PC-3 (cell line): ENCODE measurements around the gene TTYH1. TPM values are rescaled to one million over a fixed set of nuclear protein-coding genes. Genes with fewer than 3 reads are reported as not detected.

Source experiments
- ATAC-seq: fragments of 200-7000 bp; cut with Tn5 transposase; 2 replicates; pipeline ENCODE4 v1.9.1; 2020; ENCODE audit warnings: mild to moderate bottlenecking, moderate library complexity
- BruUV-seq: library from RNA; stranded (reverse); fragments of 400-500 nt; replicated peaks from 2 replicates; lab custom pipeline; 2021; lab: Mats Ljungman, UMichigan
- CTCF ChIA-PET: fragments of 300-600 bp; sonication (Branson Sonifier 250); formaldehyde crosslinking; loops from one replicate; lab custom pipeline; 2022; ENCODE audit warnings: antibody characterized with exemption; lab: Charles Lee
- POLR2A ChIA-PET: fragments of 300-600 bp; sonication (Branson Sonifier 250); formaldehyde crosslinking; loops from one replicate; lab custom pipeline; 2022; ENCODE audit warnings: antibody characterized with exemption; ENCODE audit not compliant: unreplicated experiment; lab: Charles Lee
- DNase-seq: peaks from one replicate; pipeline ENCODE4 v3.0.0-alpha.2; 2015
- H2AFZ ChIP-seq: fragments of 300-600 bp; sonication (generic); 2 replicates; pipeline ENCODE4 v1.6.0; 2016; ENCODE audit warnings: antibody characterized with exemption, low read length
- H3F3A ChIP-seq: fragments of 300-600 bp; sonication (generic); one replicate; pipeline ENCODE4 v1.6.0; 2017; ENCODE audit warnings: antibody characterized with exemption, low read length, control low read depth, mild to moderate bottlenecking; ENCODE audit not compliant: unreplicated experiment
- H3K27ac ChIP-seq: fragments of 300-600 bp; sonication (generic); 2 replicates; pipeline ENCODE4 v1.5.1; 2016; ENCODE audit warnings: mild to moderate bottlenecking, low read length
- H3K27me3 ChIP-seq: fragments of 300-600 bp; sonication (generic); 2 replicates; pipeline ENCODE4 v1.6.1; 2016; ENCODE audit warnings: low read length, mixed read lengths
- H3K36me3 ChIP-seq: fragments of 300-600 bp; sonication (generic); 2 replicates; pipeline ENCODE4 v1.6.1; 2016; ENCODE audit warnings: low read depth, mixed run types, low read length, mixed read lengths
- H3K4me1 ChIP-seq: fragments of 300-600 bp; sonication (generic); 2 replicates; pipeline ENCODE4 v1.5.1; 2016; ENCODE audit warnings: low read length; ENCODE audit not compliant: insufficient read depth
- H3K4me2 ChIP-seq: fragments of 300-600 bp; sonication (generic); 2 replicates; pipeline ENCODE4 v1.6.0; 2016; ENCODE audit warnings: low read length
- H3K4me3 ChIP-seq: fragments of 300-600 bp; sonication (generic); 2 replicates; pipeline ENCODE4 v1.5.1; 2016; ENCODE audit warnings: mild to moderate bottlenecking, low read length, mixed read lengths
- H3K79me2 ChIP-seq: fragments of 300-600 bp; sonication (generic); 2 replicates; pipeline ENCODE4 v1.6.1; 2017; ENCODE audit warnings: low read length, mixed read lengths
- H3K9ac ChIP-seq: fragments of 300-600 bp; sonication (generic); 2 replicates; pipeline ENCODE4 v1.6.0; 2016; ENCODE audit warnings: mild to moderate bottlenecking, low read length
- H3K9me2 ChIP-seq: fragments of 300-600 bp; sonication (generic); replicated peaks from 2 replicates; pipeline ENCODE4 v1.6.1; 2016; ENCODE audit warnings: mixed run types, low read length, mixed read lengths
- H3K9me3 ChIP-seq: fragments of 300-600 bp; sonication (generic); 2 replicates; pipeline ENCODE4 v1.6.1; 2016; ENCODE audit warnings: low read length, mixed read lengths
- H4K20me1 ChIP-seq: fragments of 300-600 bp; sonication (generic); 2 replicates; pipeline ENCODE4 v1.6.1; 2016; ENCODE audit warnings: low read length, mixed read lengths
- CTCF ChIP-seq: fragments of 300-600 bp; sonication (generic); conservative IDR thresholded peaks from 2 replicates; pipeline ENCODE4 v1.5.1; 2017; ENCODE audit warnings: antibody characterized with exemption, low read depth, mild to moderate bottlenecking, low read length
- EZH2 ChIP-seq: fragments of 300-600 bp; sonication (generic); IDR thresholded peaks from one replicate; pipeline ENCODE4 v1.6.1; 2017; ENCODE audit warnings: antibody characterized with exemption, mild to moderate bottlenecking, low read length; ENCODE audit not compliant: unreplicated experiment
- EZH2phosphoT487 ChIP-seq: fragments of 300-600 bp; sonication (generic); IDR thresholded peaks from 2 replicates; pipeline ENCODE4 v1.6.1; 2018; ENCODE audit warnings: mild to moderate bottlenecking, antibody characterized with exemption, low read length, borderline replicate concordance
- intact Hi-C: fragments of 100-400 bp; cut with micrococcal nuclease; formaldehyde crosslinking; loops from 2 replicates; pipeline ENCODE4 v1.9.0; 2023
- total RNA-seq: library from RNA; depleted of rRNA; stranded (reverse); fragments of >200 nt; gene quantifications from 2 replicates; pipeline ENCODE4 v1.2.3, GENCODE V29; 2014

Gene TTYH1
- total RNA-seq, 1 experiment from 2014 or later: 1.1 TPM

GRCh38 chr19:54434873-54435214 is 19.6 kb downstream of the TTYH1 start:
- Histone ChIP-seq H4K20me1 (no peaks in the 10 kb centered on the region), H3K9me3 (no peaks in the 10 kb centered on the region), H3K27me3 (no peaks in the 10 kb centered on the region), H3K36me3 (no peaks in the 10 kb centered on the region), H2AFZ (no peak overlapping the region), H3K4me3 (no peak overlapping the region), H3K9ac (no peak overlapping the region), H3F3A (no peaks in the 10 kb centered on the region), H3K9me2 (no peaks in the 10 kb centered on the region), H3K4me1 (peaks cover 25% of the 10 kb centered on the region), H3K79me2 (no peaks in the 10 kb centered on the region), H3K27ac (no peak overlapping the region), H3K4me2 (no peak overlapping the region)
- no peak for DNase-seq
- no TSS peak for BruUV-seq
- ChIA-PET POLR2A (no interaction called here), CTCF (no interaction called here)
- no peak for ATAC-seq
- TF ChIP-seq CTCF (no peak), EZH2 (no peak), EZH2phosphoT487 (no peak)
- intact Hi-C loops: no loop called here

- POLR2A ChIA-PET: no interaction called here
- CTCF ChIA-PET: no interaction called here
- H3K4me3 ChIP-seq: no peak overlapping the region
- 0 out of 2 replicates have a peak, but pooled peaks cover 3% of the 10 kb centered on the region for H4K20me1 ChIP-seq
- H3K9me3 ChIP-seq: no peaks in the 10 kb centered on the region
- TF ChIP-seq CTCF (no peak), EZH2 (no peak), EZH2phosphoT487 (no peak)
- H3K27me3 ChIP-seq: no peaks in the 10 kb centered on the region
- no peak overlapping the region for H2AFZ ChIP-seq
- H3K4me2 ChIP-seq: no peak overlapping the region
- H3K27ac ChIP-seq: no peak overlapping the region
- DNase-seq (no peak), ATAC-seq (no peak)
- no peaks in the 10 kb centered on the region for H3K9me2 ChIP-seq
- no peaks in the 10 kb centered on the region for H3K79me2 ChIP-seq
- H3K36me3 ChIP-seq: no peaks in the 10 kb centered on the region
- no peaks in the 10 kb centered on the region for H3F3A ChIP-seq
- peaks cover 25% of the 10 kb centered on the region for H3K4me1 ChIP-seq
- intact Hi-C loops: no loop called here
- no TSS peak for BruUV-seq
- no peak overlapping the region for H3K9ac ChIP-seq
These were observed 20.3 kb downstream of the TTYH1 start for GRCh38 chr19:54435551-54436016.

- H2AFZ ChIP-seq: no peak overlapping the region
- no peak overlapping the region for H3K27ac ChIP-seq
- 0 out of 2 replicates have a peak, but pooled peaks cover 3% of the 10 kb centered on the region for H4K20me1 ChIP-seq
- intact Hi-C loops: no loop called here
- H3K9ac ChIP-seq: no peak overlapping the region
- H3K4me2 ChIP-seq: no peak overlapping the region
- H3K27me3 ChIP-seq: no peaks in the 10 kb centered on the region
- H3K4me3 ChIP-seq: no peak overlapping the region
- H3K36me3 ChIP-seq: no peaks in the 10 kb centered on the region
- no peak for ATAC-seq
- ChIA-PET POLR2A (no interaction called here), CTCF (no interaction called here)
- no peaks in the 10 kb centered on the region for H3K9me2 ChIP-seq
- peaks cover 5% of the 10 kb centered on the region; the same call in 1 of the 2 replicates for H3K79me2 ChIP-seq
- no peaks in the 10 kb centered on the region for H3K9me3 ChIP-seq
- BruUV-seq: no TSS peak
- peaks cover 20% of the 10 kb centered on the region for H3K4me1 ChIP-seq
- no peak for DNase-seq
- no peak for TF ChIP-seq CTCF
- no peak for TF ChIP-seq EZH2phosphoT487
- no peak for TF ChIP-seq EZH2
- H3F3A ChIP-seq: no peaks in the 10 kb centered on the region
These were observed 20.8 kb downstream of the TTYH1 start for GRCh38 chr19:54436031-54436523.
